K562 (cell line): ENCODE measurements around the gene PID1. TPM values are rescaled to one million over a fixed set of nuclear protein-coding genes. Genes with fewer than 3 reads are reported as not detected.

Experiments
- ATAC-seq: fragments of 200-7000 bp; cut with Tn5 transposase; 3 replicates; pipeline ENCODE4 v1.9.1; 2020; ENCODE audit warnings: moderate library complexity
- BruUV-seq: library from RNA; stranded (reverse); fragments of 400-500 nt; replicated peaks from 2 replicates; lab custom pipeline; 2021; lab: Mats Ljungman, UMichigan
- CTCF ChIA-PET: fragments of 300-600 bp; formaldehyde crosslinking; extraction: SDS; loops from one replicate; lab custom pipeline; 2021; ENCODE audit warnings: low intra/inter-chr PET ratio; lab: Yijun Ruan, JAX
- POLR2A ChIA-PET: fragments of 300-600, 350-650 bp; sonication (Branson Sonifier 250); formaldehyde crosslinking; extraction: SDS; loops from one replicate; lab custom pipeline; 2021; ENCODE audit warnings: antibody characterized with exemption, inconsistent platforms; lab: Yijun Ruan, JAX
- DNase-seq, 4 experiments: peaks; one replicate each; pipeline versions ENCODE4 v3.0.0 to v3.0.0-alpha.2; 2011 to 2018; ENCODE audit warnings: low spot score in 3 of 4, mixed read lengths in 3 of 4; ENCODE audit errors: extremely low read depth in 1 of 4
- FAIRE-seq: peaks from 2 replicates; lab custom pipeline; 2011; peaks lifted over from hg19 to GRCh38; lab: Jason Lieb, UNC
- H2AFZ ChIP-seq: 2 replicates; pipeline ENCODE4 v1.6.0; 2011; ENCODE audit warnings: low read depth, low read length, control low read depth, inconsistent platforms
- H3K27ac ChIP-seq: fragments of 200-600 bp; 3 replicates; pipeline ENCODE4 v1.8.0; 2011; ENCODE audit warnings: low read depth, mild to moderate bottlenecking, control low read depth, inconsistent platforms, low read length, moderate library complexity, mixed read lengths; ENCODE audit errors: extremely low read depth
- H3K27me3 ChIP-seq, 2 experiments: fragments of 300-600 bp in 1 of 2; 2 replicates in 1 of 2; 3 replicates in 1 of 2; pipeline versions ENCODE4 v1.6.0 to v1.8.0; 2011; ENCODE audit warnings: inconsistent platforms in 2 of 2, low read length in 2 of 2, mild to moderate bottlenecking in 1 of 2, mixed read lengths in 1 of 2, moderate library complexity in 1 of 2; ENCODE audit not compliant: control insufficient read depth in 2 of 2, insufficient read depth in 2 of 2
- H3K36me3 ChIP-seq: fragments of 300-600 bp; 3 replicates; pipeline ENCODE4 v1.8.0; 2011; ENCODE audit warnings: mild to moderate bottlenecking, low read length, inconsistent platforms; ENCODE audit not compliant: control insufficient read depth, insufficient read depth
- H3K4me1 ChIP-seq, 2 experiments: fragments of 200-600 bp in 1 of 2; replicated peaks in 1 of 2; 2 replicates in 1 of 2; 3 replicates in 1 of 2; pipeline versions ENCODE4 v1.5.1 to v1.8.0; 2011; ENCODE audit warnings: inconsistent platforms in 2 of 2, low read length in 2 of 2, mild to moderate bottlenecking in 1 of 2, mixed read lengths in 1 of 2, moderate library complexity in 1 of 2; ENCODE audit not compliant: control insufficient read depth in 2 of 2, insufficient read depth in 2 of 2
- H3K4me2 ChIP-seq: 2 replicates; pipeline ENCODE4 v1.6.1; 2011; ENCODE audit warnings: low read length, control low read depth, inconsistent platforms, mixed read lengths; ENCODE audit not compliant: insufficient read depth
- H3K4me3 ChIP-seq: fragments of 200-600 bp; sonication (generic), shearing (Covaris generic); 2 replicates; pipeline ENCODE4 v1.5.1; 2016; ENCODE audit warnings: control low read depth, inconsistent platforms
- H3K79me2 ChIP-seq: fragments of 200-600 bp; 3 replicates; pipeline ENCODE4 v1.8.0; 2011; ENCODE audit warnings: low read length, inconsistent platforms; ENCODE audit not compliant: control insufficient read depth, insufficient read depth
- H3K9ac ChIP-seq, 2 experiments: 2 replicates each; pipeline versions ENCODE4 v1.6.0 to v1.6.1; 2011; ENCODE audit warnings: low read depth in 2 of 2, low read length in 2 of 2, control low read depth in 1 of 2, inconsistent platforms in 1 of 2, mild to moderate bottlenecking in 1 of 2, mixed read lengths in 1 of 2; ENCODE audit not compliant: insufficient read depth in 1 of 2
- H3K9me1 ChIP-seq: one replicate; pipeline ENCODE4 v1.6.0; 2011; ENCODE audit warnings: inconsistent platforms, mild to moderate bottlenecking, low read length, moderate library complexity; ENCODE audit not compliant: control insufficient read depth, insufficient read depth
- H3K9me3 ChIP-seq: replicated peaks from 2 replicates; pipeline ENCODE4 v1.5.1; 2011; ENCODE audit warnings: low read depth, low read length, inconsistent platforms; ENCODE audit not compliant: control insufficient read depth, insufficient read depth
- H4K20me1 ChIP-seq: replicated peaks from 2 replicates; pipeline ENCODE4 v1.6.1; 2011; ENCODE audit warnings: low read length, inconsistent platforms, mixed read lengths; ENCODE audit not compliant: control insufficient read depth, insufficient read depth
- CEBPZ ChIP-seq: fragments of 150-350 bp; IDR thresholded peaks from 2 replicates; pipeline ENCODE4 v1.6.1; 2014; ENCODE audit warnings: low read depth, mild to moderate bottlenecking, low read length, borderline replicate concordance
- E2F8 ChIP-seq: fragments of 450-650 bp; IDR thresholded peaks from 2 replicates; pipeline ENCODE4 v1.7.1; 2018; ENCODE audit warnings: mild to moderate bottlenecking, low read depth; ENCODE audit not compliant: partially characterized antibody
- LCOR ChIP-seq: sonication (generic); formaldehyde crosslinking; IDR thresholded peaks from 2 replicates; pipeline ENCODE4 v1.8.0; 2022; ENCODE audit warnings: mild to moderate bottlenecking, missing genetic modification reagents
- NUFIP1 ChIP-seq: fragments of 450-650 bp; IDR thresholded peaks from 2 replicates; pipeline ENCODE4 v1.6.1; 2018; ENCODE audit not compliant: partially characterized antibody
- SMARCE1 ChIP-seq: fragments of 450-650 bp; IDR thresholded peaks from 2 replicates; pipeline ENCODE4 v1.7.1; 2016; ENCODE audit warnings: mild to moderate bottlenecking
- ZEB2 ChIP-seq: fragments of 450-650 bp; IDR thresholded peaks from 2 replicates; pipeline ENCODE4 v1.6.1; 2016
- ZNF384 ChIP-seq: IDR thresholded peaks from 2 replicates; pipeline ENCODE4 v1.6.1; 2012; ENCODE audit warnings: low read depth, low read length, improper control_type of control experiment
- ZSCAN29 ChIP-seq: fragments of 450-650 bp; IDR thresholded peaks from 2 replicates; pipeline ENCODE4 v1.6.1; 2017
- WGBS: fragments of 100-300 bp; shearing (Covaris generic); methylation state at CpG from one replicate; pipeline ENCODE4 v1.1.6; 2016; ENCODE audit warnings: low coverage, mixed read lengths; ENCODE audit not compliant: insufficient coverage; ENCODE audit errors: missing lambda C conversion rate; 5-methylcytosine and 5-hydroxymethylcytosine counted together
- in situ Hi-C: fragments of 300-500 bp; cut with MboI; formaldehyde crosslinking; loops from 4 replicates; pipeline ENCODE4 v1.15.0; 2018; ENCODE audit warnings: inconsistent platforms, mixed read lengths
- intact Hi-C: fragments of 100-400 bp; cut with micrococcal nuclease; formaldehyde crosslinking; loops from 2 replicates; pipeline ENCODE4 v1.14.2; 2022
- polyA plus RNA-seq, 8 experiments: library from polyadenylated mRNA; depleted of rRNA in 4 of 8; stranded (reverse) in 5 of 8; unstranded in 3 of 8; fragments of >200 nt; fragmentation: Nextera tagmentation in 2 of 8; fragmentation: Illumina TruSeq in 1 of 8; extraction: Ambion mirVana in 2 of 8; extraction: Trizol in 1 of 8; gene quantifications; 2 replicates each; pipeline versions ENCODE4 v1.2.1 to v1.2.3, GENCODE V29; 2011 to 2014; ENCODE audit warnings: inconsistent platforms in 1 of 8, missing spikeins in 1 of 8
- total RNA-seq, 7 experiments: library from RNA; depleted of rRNA in 6 of 7; stranded (reverse); fragments of >200 nt in 6 of 7; fragmentation: Illumina TruSeq in 2 of 7; extraction: Trizol in 2 of 7; gene quantifications; 2 replicates each; pipeline versions ENCODE4 v1.2.1 to v1.2.3, GENCODE V29; 2011 to 2021; ENCODE audit warnings: low replicate concordance in 1 of 7
- TF ChIP-seq, protein P1 (sequence below): sonication (generic); formaldehyde crosslinking; IDR thresholded peaks from 2 replicates; pipeline ENCODE4 v1.8.0; 2022; ENCODE audit warnings: mild to moderate bottlenecking, missing genetic modification reagents
- TF ChIP-seq, protein P2 (sequence below): IDR thresholded peaks from 3 replicates; pipeline ENCODE4 v1.6.1; 2011; ENCODE audit warnings: borderline replicate concordance, mild to moderate bottlenecking, moderate library complexity; ENCODE audit not compliant: insufficient read length; ENCODE audit errors: extremely low read depth

The PID1 gene
- total and polyA plus RNA-seq, 9 of the 15 experiments (the other 6 are each of a cell fraction or from before 2014, with no cell fraction given) = not detected

GRCh38 chr2:229218329-229218921 is 52.7 kb downstream of the PID1 start:
- Histone ChIP-seq H3K4me1 (no peaks in the 10 kb centered on the region), H3K9ac (no peak overlapping the region), H3K36me3 (no peaks in the 10 kb centered on the region), H2AFZ (no peak overlapping the region), H3K9me1 (no peaks in the 10 kb centered on the region), H3K27me3 (no peaks in the 10 kb centered on the region), H3K79me2 (no peaks in the 10 kb centered on the region), H3K9me3 (0 out of 2 replicates have a peak, but pooled peaks cover 1% of the 10 kb centered on the region), H4K20me1 (no peaks in the 10 kb centered on the region), H3K27ac (no peak overlapping the region), H3K4me3 (no peak overlapping the region), H3K4me2 (no peak overlapping the region)
- ATAC-seq (no peak), DNase-seq (no peak), FAIRE-seq (no peak)
- ChIA-PET POLR2A (no interaction called here), CTCF (no interaction called here)
- no TSS peak for BruUV-seq
- intact Hi-C loops = no loop called here
- in situ Hi-C loops = no loop called here
- WGBS = 3% methylated on average over 3 of the region's 3 CpGs
- TF ChIP-seq E2F8 = no peak
- TF ChIP-seq ZEB2 = no peak
- TF ChIP-seq NUFIP1 = no peak
- TF ChIP-seq LCOR = no peak
- TF ChIP-seq ZNF384 = no peak
- TF ChIP-seq, protein P1, sequence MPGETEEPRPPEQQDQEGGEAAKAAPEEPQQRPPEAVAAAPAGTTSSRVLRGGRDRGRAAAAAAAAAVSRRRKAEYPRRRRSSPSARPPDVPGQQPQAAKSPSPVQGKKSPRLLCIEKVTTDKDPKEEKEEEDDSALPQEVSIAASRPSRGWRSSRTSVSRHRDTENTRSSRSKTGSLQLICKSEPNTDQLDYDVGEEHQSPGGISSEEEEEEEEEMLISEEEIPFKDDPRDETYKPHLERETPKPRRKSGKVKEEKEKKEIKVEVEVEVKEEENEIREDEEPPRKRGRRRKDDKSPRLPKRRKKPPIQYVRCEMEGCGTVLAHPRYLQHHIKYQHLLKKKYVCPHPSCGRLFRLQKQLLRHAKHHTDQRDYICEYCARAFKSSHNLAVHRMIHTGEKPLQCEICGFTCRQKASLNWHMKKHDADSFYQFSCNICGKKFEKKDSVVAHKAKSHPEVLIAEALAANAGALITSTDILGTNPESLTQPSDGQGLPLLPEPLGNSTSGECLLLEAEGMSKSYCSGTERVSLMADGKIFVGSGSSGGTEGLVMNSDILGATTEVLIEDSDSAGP (CRISPR knock-in tag) = no peak
- TF ChIP-seq, protein P2, sequence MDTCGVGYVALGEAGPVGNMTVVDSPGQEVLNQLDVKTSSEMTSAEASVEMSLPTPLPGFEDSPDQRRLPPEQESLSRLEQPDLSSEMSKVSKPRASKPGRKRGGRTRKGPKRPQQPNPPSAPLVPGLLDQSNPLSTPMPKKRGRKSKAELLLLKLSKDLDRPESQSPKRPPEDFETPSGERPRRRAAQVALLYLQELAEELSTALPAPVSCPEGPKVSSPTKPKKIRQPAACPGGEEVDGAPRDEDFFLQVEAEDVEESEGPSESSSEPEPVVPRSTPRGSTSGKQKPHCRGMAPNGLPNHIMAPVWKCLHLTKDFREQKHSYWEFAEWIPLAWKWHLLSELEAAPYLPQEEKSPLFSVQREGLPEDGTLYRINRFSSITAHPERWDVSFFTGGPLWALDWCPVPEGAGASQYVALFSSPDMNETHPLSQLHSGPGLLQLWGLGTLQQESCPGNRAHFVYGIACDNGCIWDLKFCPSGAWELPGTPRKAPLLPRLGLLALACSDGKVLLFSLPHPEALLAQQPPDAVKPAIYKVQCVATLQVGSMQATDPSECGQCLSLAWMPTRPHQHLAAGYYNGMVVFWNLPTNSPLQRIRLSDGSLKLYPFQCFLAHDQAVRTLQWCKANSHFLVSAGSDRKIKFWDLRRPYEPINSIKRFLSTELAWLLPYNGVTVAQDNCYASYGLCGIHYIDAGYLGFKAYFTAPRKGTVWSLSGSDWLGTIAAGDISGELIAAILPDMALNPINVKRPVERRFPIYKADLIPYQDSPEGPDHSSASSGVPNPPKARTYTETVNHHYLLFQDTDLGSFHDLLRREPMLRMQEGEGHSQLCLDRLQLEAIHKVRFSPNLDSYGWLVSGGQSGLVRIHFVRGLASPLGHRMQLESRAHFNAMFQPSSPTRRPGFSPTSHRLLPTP = no peak
- no peak for TF ChIP-seq SMARCE1
- no peak for TF ChIP-seq ZSCAN29
- no peak for TF ChIP-seq CEBPZ
